ENCODE data around the gene CACNA2D3.
A peak's percentile ranks its signal among the peaks of the same experiment; 100 is the strongest.
"Not testable (repeated sequence)": the region's sequence is repeated elsewhere in the genome, so short reads cannot be mapped to it uniquely, and the experiment has no call there.

Gene CACNA2D3
- long read RNA-seq, donor 1, result 0 reads
- long read RNA-seq, donor 2, result 0 reads
- long read RNA-seq, donor 3, result 0 reads
- long read RNA-seq, donor 4, result 0 reads
- long read RNA-seq, donor 5, result 0 reads
- long read RNA-seq, donor 6, result 0 reads
- long read RNA-seq, donor 7, result 0 reads
- long read RNA-seq, donor 8, result 0 reads

- DNase-seq, result peak; percentile 71
Observed at GRCh38 chr3:54122324-54123002, at the start of gene CACNA2D3. TSS of gene CACNA2D3 (plus strand) at chr3:54122552.

GRCh38 chr3:54073386-54073785 is 49.0 kb upstream of the CACNA2D3 start:
- DNase-seq, result no peak

GRCh38 chr3:54079314-54079713 is 43.0 kb upstream of the CACNA2D3 start:
- DNase-seq, result no peak

GRCh38 chr3:54079730-54080325 is 42.5 kb upstream of the CACNA2D3 start:
- no peak for DNase-seq

- DNase-seq, result no peak
Observed at GRCh38 chr3:54083921-54084320, 38.4 kb upstream of the CACNA2D3 start.

- no peak for DNase-seq
Observed at GRCh38 chr3:54085936-54086335, 36.4 kb upstream of the CACNA2D3 start.

- no peak for DNase-seq
Observed at GRCh38 chr3:54086652-54087405, 35.5 kb upstream of the CACNA2D3 start.

- peak; percentile 64 for DNase-seq
Observed at GRCh38 chr3:54087581-54088410, 34.6 kb upstream of the CACNA2D3 start.

- DNase-seq, result no peak
Observed at GRCh38 chr3:54093491-54094248, 28.7 kb upstream of the CACNA2D3 start.

- no peak for DNase-seq
Observed at GRCh38 chr3:54094926-54095325, 27.4 kb upstream of the CACNA2D3 start.

GRCh38 chr3:54099381-54099780 is 23.0 kb upstream of the CACNA2D3 start:
- no peak for DNase-seq

- DNase-seq, result no peak
Observed at GRCh38 chr3:54104084-54104483, 18.3 kb upstream of the CACNA2D3 start.

- DNase-seq, result not testable (repeated sequence)
Observed at GRCh38 chr3:54116129-54116528, 6.2 kb upstream of the CACNA2D3 start.

GRCh38 chr3:54120657-54121413 is 1.5 kb upstream of the CACNA2D3 start:
- DNase-seq, result peak; percentile 71

GRCh38 chr3:54121414-54122323 is 683 bp upstream of the CACNA2D3 start:
- peak; percentile 68 for DNase-seq

- no peak for DNase-seq
Observed at GRCh38 chr3:54123003-54123775, 837 bp downstream of the CACNA2D3 start.

GRCh38 chr3:54123776-54124196 is 1.4 kb downstream of the CACNA2D3 start:
- no peak for DNase-seq

- DNase-seq, result no peak
Observed at GRCh38 chr3:54125300-54125699, 2.9 kb downstream of the CACNA2D3 start.

- DNase-seq, result no peak
Observed at GRCh38 chr3:54126551-54126950, 4.2 kb downstream of the CACNA2D3 start.

Data from right kidney (tissue), 9 donors.